NK-92 treated with Interleukin-12 subunit alpha and Interleukin-12 subunit beta, amount 100 ng/mL, for 24 hours (cell line): ENCODE results near the gene SRPK2.

Experiments used
- DNase-seq: peaks from one replicate; lab custom pipeline; 2025; lab: John Stamatoyannopoulos, UW

SRPK2 gene

DNA sequence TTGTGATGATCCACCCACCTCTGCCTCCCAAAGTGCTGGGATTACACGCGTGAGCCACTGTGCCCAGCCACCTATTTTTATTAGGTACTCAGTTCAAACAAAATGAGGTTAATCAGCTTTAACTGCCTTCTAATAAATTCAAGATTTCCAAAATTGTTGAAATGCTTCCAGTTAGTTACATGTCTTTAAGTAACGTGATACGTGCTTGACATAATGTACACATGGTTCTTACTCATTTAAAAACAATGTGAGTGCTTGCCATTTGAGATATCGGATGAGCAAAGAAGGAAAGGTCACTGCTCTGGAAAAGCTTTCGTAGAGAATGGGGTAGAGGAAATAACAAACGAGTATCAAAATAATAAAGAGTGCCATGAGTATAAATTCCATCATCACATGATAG, 291.1 kb downstream of the SRPK2 start:
- DNase-seq: no peak

DNA sequence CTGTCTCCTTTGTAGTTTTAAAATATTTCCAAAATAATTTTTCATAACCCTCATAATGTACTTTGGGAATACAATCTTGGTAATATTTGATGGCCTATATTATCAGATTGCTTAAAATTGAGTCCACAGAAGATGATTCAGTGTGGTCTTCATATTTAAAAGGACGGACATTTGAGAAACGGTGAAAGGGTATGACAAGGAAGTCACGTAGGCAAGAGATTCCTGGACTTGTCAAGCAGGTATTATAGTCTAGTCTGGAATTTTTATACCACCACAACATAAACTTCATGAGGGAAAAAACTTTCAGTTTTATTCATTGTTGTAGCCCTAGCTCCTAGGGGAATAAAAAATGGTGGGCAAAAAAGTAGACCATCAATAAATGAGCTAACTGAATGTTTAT, 292.4 kb downstream of the SRPK2 start:
- DNase-seq: no peak

- DNase-seq: no peak
Measured at GRCh38 chr7:105094966-105095365, 293.8 kb downstream of the SRPK2 start.

GRCh38 chr7:105088456-105088855, 300.3 kb downstream of the SRPK2 start:
- DNase-seq: no peak

- DNase-seq: no peak
Measured at GRCh38 chr7:105087981-105088380, 300.7 kb downstream of the SRPK2 start.

GRCh38 chr7:105086850-105087249, 301.9 kb downstream of the SRPK2 start:
- no peak for DNase-seq

GRCh38 chr7:105084581-105084980, 304.1 kb downstream of the SRPK2 start:
- no peak for DNase-seq

GRCh38 chr7:105079348-105079747, 309.4 kb downstream of the SRPK2 start:
- DNase-seq: no peak

DNA sequence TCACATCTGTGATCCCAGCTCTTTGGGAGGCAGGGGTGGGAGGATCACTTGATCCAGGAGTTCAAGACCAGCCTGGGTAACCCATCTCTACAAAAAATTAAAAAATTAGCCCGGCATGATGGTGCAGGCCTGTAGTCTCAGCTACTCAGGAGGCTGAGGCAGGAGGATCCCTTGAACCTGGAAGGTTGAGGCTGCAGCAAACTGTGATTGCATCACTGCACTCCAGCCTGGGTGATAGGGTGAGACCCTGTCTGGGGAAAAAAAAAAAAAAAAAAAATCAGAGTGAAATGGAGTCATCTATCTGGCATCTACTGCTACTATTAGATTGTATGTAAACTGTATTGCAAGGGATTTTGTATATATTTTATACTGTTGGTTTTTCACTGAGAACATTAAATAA, 315.6 kb downstream of the SRPK2 start:
- no peak for DNase-seq

DNA sequence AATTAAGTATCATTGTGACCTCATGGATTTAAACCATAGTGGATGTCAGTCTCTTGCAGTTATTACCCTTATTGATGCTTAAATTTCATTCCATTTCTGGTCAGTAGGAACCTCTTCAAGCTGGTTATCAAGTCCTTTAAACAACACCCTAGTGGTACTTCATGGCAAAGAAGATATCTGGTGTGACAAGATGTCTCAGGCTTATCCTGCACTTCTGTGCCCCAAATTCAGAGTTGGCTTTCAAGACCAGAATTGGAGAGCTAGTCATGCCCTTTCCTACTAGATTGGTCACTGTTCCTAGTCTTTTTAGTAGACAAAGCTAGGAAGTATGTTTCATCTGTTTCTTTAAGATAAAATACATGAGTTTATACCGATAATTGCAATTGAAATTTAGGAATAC, 319.8 kb downstream of the SRPK2 start:
- DNase-seq: no peak

- no peak for DNase-seq
Measured at GRCh38 chr7:105067691-105068090, 321.0 kb downstream of the SRPK2 start.
